Kidney epithelial cell (primary cell): ENCODE results near the gene DARS1. TPM values are rescaled to one million over a fixed set of nuclear protein-coding genes. Genes with fewer than 3 reads are reported as not detected.
"Not testable (repeated sequence)": the region's sequence is repeated elsewhere in the genome, so short reads cannot be mapped to it uniquely, and the experiment has no call there.

Experiments used
- DNase-seq: peaks from one replicate; pipeline ENCODE4 v3.0.0-alpha.2; 2010; ENCODE audit warnings: low read depth
- H3K27me3 ChIP-seq: 2 replicates; pipeline ENCODE4 v1.6.0; 2011; ENCODE audit warnings: low read length; ENCODE audit not compliant: control insufficient read depth, insufficient read depth
- H3K36me3 ChIP-seq: 2 replicates; pipeline ENCODE4 v1.5.1; 2011; ENCODE audit warnings: low read length; ENCODE audit not compliant: control insufficient read depth, insufficient read depth
- H3K4me3 ChIP-seq: 2 replicates; pipeline ENCODE4 v1.5.1; 2011; ENCODE audit warnings: low read depth, mild to moderate bottlenecking, control low read depth, low read length
- CTCF ChIP-seq: IDR thresholded peaks from 2 replicates; pipeline ENCODE4 v1.5.1; 2011; ENCODE audit warnings: mild to moderate bottlenecking, moderate library complexity, low read length, control low read depth, inconsistent platforms; ENCODE audit not compliant: insufficient read depth, poor library complexity, severe bottlenecking
- total RNA-seq: library from RNA; depleted of rRNA; stranded (reverse); fragments of >200 nt; gene quantifications from 2 replicates; pipeline ENCODE4 v1.2.3, GENCODE V29; 2015

Gene DARS1
- total RNA-seq, 1 donor from 2014 or later, result 69.4 TPM

- no peak for DNase-seq
- TF ChIP-seq CTCF, result no peak
- no peaks in the 10 kb centered on the region for H3K27me3 ChIP-seq
- no peak overlapping the region for H3K4me3 ChIP-seq
- H3K36me3 ChIP-seq, result no peaks in the 10 kb centered on the region
Measured at GRCh38 chr2:135974036-135974435, 11.4 kb downstream of the DARS1 start.

GRCh38 chr2:135969655-135970387, 15.6 kb downstream of the DARS1 start:
- no peak for DNase-seq
- no peak for TF ChIP-seq CTCF
- no peaks in the 10 kb centered on the region for H3K36me3 ChIP-seq
- H3K4me3 ChIP-seq, result no peak overlapping the region
- no peaks in the 10 kb centered on the region for H3K27me3 ChIP-seq

- TF ChIP-seq CTCF, result no peak
- no peak for DNase-seq
Measured at GRCh38 chr2:135965756-135966155, 19.7 kb downstream of the DARS1 start.

GRCh38 chr2:135964404-135964803, 21.0 kb downstream of the DARS1 start:
- DNase-seq, H3K27me3 ChIP-seq, H3K4me3 ChIP-seq: not testable (repeated sequence)

More at GRCh38 chr2:135965756-135966155, 19.7 kb downstream of the DARS1 start:
- H3K36me3 ChIP-seq, result no peaks in the 10 kb centered on the region
- H3K4me3 ChIP-seq, result no peak overlapping the region
- H3K27me3 ChIP-seq, result no peaks in the 10 kb centered on the region

GRCh38 chr2:135963841-135964240, 21.6 kb downstream of the DARS1 start:
- H3K27me3 ChIP-seq, result no peaks in the 10 kb centered on the region
- H3K4me3 ChIP-seq, result no peak overlapping the region
- no peaks in the 10 kb centered on the region for H3K36me3 ChIP-seq
- DNase-seq, result no peak
- TF ChIP-seq CTCF, result no peak

More at GRCh38 chr2:135964404-135964803, 21.0 kb downstream of the DARS1 start:
- not testable (repeated sequence) for H3K36me3 ChIP-seq

- DNase-seq, result no peak
Measured at GRCh38 chr2:135962366-135963123, 22.9 kb downstream of the DARS1 start.

More at GRCh38 chr2:135962366-135963123, 22.9 kb downstream of the DARS1 start:
- no peaks in the 10 kb centered on the region for H3K36me3 ChIP-seq
- no peak overlapping the region for H3K4me3 ChIP-seq
- no peaks in the 10 kb centered on the region for H3K27me3 ChIP-seq
- TF ChIP-seq CTCF, result no peak
